ENCODE measurements around the gene IQUB. TPM values are rescaled to one million over a fixed set of nuclear protein-coding genes. Genes with fewer than 3 reads are reported as not detected.
"Not testable (repeated sequence)": the region's sequence is repeated elsewhere in the genome, so short reads cannot be mapped to it uniquely, and the experiment has no call there.

Gene IQUB
- total RNA-seq, 1 donor from 2014 or later, result 0.63 TPM

GRCh38 chr7:123530035-123530591 lies 4.3 kb downstream of the IQUB start:
- not testable (repeated sequence) for H3K36me3 ChIP-seq (ENCODE audit: control insufficient read depth, insufficient read depth, low read length); H3K4me3 ChIP-seq (ENCODE audit: low read depth, low read length); DNase-seq (ENCODE audit: low read depth); H3K27me3 ChIP-seq (ENCODE audit: control insufficient read depth, insufficient read depth, low read length)

- no peak overlapping the region for H3K4me3 ChIP-seq (ENCODE audit: low read depth, low read length)
- H3K36me3 ChIP-seq (ENCODE audit: control insufficient read depth, insufficient read depth, low read length), result no peaks in the 10 kb centered on the region
- DNase-seq (ENCODE audit: low read depth), result no peak
- H3K27me3 ChIP-seq (ENCODE audit: control insufficient read depth, insufficient read depth, low read length), result no peaks in the 10 kb centered on the region
- no peak for TF ChIP-seq CTCF (IDR thresholded peaks at IDR 0.05; ENCODE audit: insufficient read depth, low read length, poor library complexity, severe bottlenecking)
These were observed 6.1 kb downstream of the IQUB start for GRCh38 chr7:123528265-123528664.

GRCh38 chr7:123527712-123528225 lies 6.6 kb downstream of the IQUB start:
- H3K36me3 ChIP-seq (ENCODE audit: control insufficient read depth, insufficient read depth, low read length); H3K27me3 ChIP-seq (ENCODE audit: control insufficient read depth, insufficient read depth, low read length); H3K4me3 ChIP-seq (ENCODE audit: low read depth, low read length); DNase-seq (ENCODE audit: low read depth): not testable (repeated sequence)

- not testable (repeated sequence) for H3K4me3 ChIP-seq (ENCODE audit: low read depth, low read length); H3K27me3 ChIP-seq (ENCODE audit: control insufficient read depth, insufficient read depth, low read length); H3K36me3 ChIP-seq (ENCODE audit: control insufficient read depth, insufficient read depth, low read length); DNase-seq (ENCODE audit: low read depth)
These were observed 7.9 kb downstream of the IQUB start for GRCh38 chr7:123526533-123526932.

- Histone ChIP-seq H3K27me3 (ENCODE audit: control insufficient read depth, insufficient read depth, low read length) (no peaks in the 10 kb centered on the region), H3K36me3 (ENCODE audit: control insufficient read depth, insufficient read depth, low read length) (no peaks in the 10 kb centered on the region), H3K4me3 (ENCODE audit: low read depth, low read length) (no peak overlapping the region)
- no peak for TF ChIP-seq CTCF (IDR thresholded peaks at IDR 0.05; ENCODE audit: insufficient read depth, low read length, poor library complexity, severe bottlenecking)
- peak; percentile 82 for DNase-seq (ENCODE audit: low read depth)
These were observed 12.3 kb downstream of the IQUB start for GRCh38 chr7:123522066-123522465.

- no peaks in the 10 kb centered on the region for H3K27me3 ChIP-seq (ENCODE audit: control insufficient read depth, insufficient read depth, low read length)
- H3K4me3 ChIP-seq (ENCODE audit: low read depth, low read length), result no peak overlapping the region
- TF ChIP-seq CTCF (IDR thresholded peaks at IDR 0.05; ENCODE audit: insufficient read depth, low read length, poor library complexity, severe bottlenecking), result no peak
- no peak for DNase-seq (ENCODE audit: low read depth)
- no peaks in the 10 kb centered on the region for H3K36me3 ChIP-seq (ENCODE audit: control insufficient read depth, insufficient read depth, low read length)
These were observed 29.2 kb downstream of the IQUB start for GRCh38 chr7:123505221-123505620.

GRCh38 chr7:123502201-123502600 lies 32.2 kb downstream of the IQUB start:
- TF ChIP-seq CTCF (IDR thresholded peaks at IDR 0.05; ENCODE audit: insufficient read depth, low read length, poor library complexity, severe bottlenecking), result no peak
- no peak overlapping the region for H3K4me3 ChIP-seq (ENCODE audit: low read depth, low read length)
- no peaks in the 10 kb centered on the region for H3K27me3 ChIP-seq (ENCODE audit: control insufficient read depth, insufficient read depth, low read length)
- DNase-seq (ENCODE audit: low read depth), result no peak
- H3K36me3 ChIP-seq (ENCODE audit: control insufficient read depth, insufficient read depth, low read length), result no peaks in the 10 kb centered on the region
